HG02588 (cell line): ENCODE data around the gene MBOAT2.
"Not testable (repeated sequence)": the region's sequence is repeated elsewhere in the genome, so short reads cannot be mapped to it uniquely, and the experiment has no call there.

Experiments
- ATAC-seq: cut with Tn5 transposase; IDR thresholded peaks from one replicate; pipeline ENCODE4 v1.9.1; 2021; ENCODE audit warnings: mild to moderate bottlenecking, moderate library complexity; ENCODE audit not compliant: unreplicated experiment

Gene MBOAT2

DNA sequence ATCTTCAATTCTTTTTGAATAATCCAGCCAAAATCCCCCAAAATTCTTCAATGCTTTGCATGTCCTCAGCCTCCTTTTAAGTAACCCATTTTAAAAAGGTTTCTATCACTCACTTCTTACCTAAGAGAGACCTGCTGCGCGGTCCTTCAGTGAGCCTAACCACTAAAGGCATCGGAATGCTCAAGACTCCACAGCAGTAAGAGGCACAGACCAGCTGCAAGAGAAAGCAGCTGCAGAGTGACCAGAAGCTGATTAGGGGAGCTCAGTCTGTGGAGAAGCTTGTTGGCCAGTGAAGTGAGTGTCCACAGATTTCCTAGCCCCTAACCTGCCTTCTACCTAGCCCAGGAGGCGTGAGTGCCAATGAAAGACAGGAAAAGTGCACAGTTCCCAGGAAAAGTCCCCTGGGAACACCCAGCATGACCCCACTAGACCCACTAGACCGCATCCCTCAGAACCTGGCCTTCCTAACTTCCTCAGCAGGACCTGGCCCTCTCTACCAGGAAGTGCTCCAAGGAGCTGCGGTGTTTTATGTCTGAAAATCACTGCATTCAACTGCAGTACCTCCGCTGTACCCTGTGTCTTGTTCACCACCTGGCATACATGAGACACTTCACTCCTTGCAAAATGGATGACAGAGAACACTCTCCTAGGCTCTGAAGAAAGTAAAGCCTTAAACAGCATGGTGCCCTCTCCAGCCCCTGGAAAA lies 10.1 kb downstream of the MBOAT2 start:
- no peak for ATAC-seq

DNA sequence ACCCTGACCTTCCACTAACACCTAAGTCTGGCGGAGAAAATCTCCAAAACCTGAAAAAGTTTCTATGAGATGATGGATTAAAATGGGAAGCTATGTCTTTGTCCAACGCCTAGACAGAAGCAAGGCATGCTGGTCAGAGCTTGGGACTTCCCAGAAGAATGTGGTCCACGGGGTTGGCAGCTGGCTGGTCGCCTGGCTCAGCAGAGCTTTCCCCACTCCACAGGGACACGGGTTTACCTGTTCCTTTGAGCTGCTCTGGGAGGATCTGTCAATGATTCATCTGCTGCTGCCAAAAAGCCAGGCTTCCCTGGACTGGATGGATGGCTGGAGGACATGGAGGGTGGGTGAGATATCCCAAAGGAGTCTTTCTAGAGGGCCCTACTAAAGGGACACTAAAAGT lies 10.8 kb downstream of the MBOAT2 start:
- ATAC-seq, result no peak

DNA sequence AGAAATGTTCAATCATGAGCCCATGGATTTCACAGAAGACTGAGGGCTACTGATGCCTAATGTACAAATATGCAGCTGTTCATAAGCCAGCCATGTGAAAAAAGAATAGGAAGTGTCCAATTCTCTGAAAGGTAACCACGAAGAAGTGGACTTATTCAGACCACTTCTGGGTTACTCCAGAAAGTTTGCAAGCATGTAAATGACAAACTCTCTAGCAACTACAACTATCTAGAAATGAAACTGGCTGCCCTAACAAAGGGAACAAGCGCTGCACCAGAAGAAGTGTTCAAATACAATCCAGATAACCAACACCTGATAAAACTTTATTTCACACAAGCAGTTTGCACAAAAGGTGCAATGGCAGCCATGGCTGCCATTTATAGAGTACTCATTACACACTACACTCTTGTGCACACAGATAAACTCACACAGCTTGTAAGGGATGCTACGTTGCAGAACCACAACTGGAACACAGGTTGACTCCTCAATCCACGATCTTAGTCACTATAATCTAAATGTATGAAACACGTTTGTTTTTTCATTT lies 13.9 kb downstream of the MBOAT2 start:
- no peak for ATAC-seq

DNA sequence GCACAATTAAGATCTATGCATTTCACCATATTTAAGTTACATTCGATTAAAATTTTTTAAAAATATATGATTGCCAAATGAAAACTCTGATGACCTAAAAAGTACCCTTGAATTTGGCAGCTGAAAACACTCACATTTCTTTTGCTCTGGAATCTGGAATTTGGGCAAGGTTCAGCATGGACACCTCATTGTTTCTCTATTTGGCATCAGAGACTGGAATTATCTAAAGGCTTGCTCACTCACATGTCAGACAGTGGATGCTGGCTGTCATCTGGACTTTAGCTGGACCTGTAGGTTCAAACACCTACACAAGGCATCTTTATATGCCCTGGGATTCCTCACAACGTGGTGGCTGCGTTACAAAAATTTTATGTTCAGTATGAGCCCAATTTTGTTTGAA lies 16.1 kb downstream of the MBOAT2 start:
- no peak for ATAC-seq

DNA sequence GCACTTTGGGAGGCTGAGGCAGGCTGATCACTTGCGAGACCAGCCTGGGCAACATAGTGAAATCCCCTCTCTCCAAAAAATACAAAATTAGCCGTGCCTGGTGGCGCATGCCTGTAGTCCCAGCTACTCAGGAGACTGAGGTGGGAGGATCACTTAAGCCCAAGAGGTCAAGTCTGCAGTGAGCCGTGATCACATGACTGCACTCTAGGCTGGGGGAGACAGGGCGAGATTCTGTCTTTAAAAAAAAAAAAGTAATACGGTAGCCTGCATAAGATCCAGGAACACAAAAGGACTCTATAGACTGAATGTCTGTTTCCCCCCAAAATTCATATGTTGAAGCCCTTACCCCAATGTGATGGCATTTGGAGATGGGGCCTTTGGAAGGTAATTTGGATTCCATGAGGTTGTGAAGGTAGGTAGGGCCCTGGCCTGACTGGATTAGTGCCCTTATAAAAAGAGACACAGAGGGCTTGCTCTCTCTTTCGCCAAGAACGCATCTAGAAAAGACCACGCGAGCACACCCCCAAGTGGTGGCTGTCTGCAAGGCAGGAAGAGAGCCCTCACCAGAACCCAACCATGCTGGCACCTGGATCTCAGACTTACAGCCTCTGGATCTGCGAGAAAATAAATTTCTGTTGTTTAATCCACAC lies 17.0 kb downstream of the MBOAT2 start:
- no peak for ATAC-seq

DNA sequence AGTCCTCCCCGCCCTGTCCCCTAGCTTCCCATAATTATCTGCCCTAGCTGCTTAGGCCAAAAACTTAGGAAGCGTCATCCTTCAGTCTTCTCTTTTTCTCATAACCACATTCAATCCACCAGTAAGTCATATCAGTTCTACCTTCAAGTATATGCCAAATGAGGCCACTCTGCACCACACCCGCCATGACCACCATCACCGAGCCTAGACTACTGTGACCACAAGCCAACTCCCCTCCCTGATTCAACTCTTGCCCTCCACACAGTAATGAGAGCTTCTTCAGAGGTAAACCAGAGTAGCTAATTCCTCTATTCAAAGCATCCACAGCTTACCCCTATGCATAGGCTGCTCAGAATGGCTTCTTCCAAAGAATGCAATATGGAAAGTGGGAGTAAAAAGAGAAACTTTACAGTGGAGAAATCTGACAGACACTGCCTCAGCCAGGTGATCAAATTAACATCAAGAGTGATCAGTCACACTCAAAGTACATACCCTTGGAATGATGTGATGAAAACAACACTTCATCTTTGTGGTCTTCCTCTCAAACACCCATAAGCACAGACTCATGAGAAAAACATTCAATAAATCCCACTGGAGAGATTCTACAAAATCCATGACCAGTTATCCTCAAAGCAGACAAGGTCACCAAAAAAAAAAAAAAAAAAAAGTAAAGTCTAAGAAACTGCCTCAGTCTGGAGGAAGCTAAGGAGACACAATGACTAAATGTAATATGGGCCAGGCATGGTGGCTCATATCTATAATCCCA lies 17.7 kb downstream of the MBOAT2 start:
- ATAC-seq, result no peak

DNA sequence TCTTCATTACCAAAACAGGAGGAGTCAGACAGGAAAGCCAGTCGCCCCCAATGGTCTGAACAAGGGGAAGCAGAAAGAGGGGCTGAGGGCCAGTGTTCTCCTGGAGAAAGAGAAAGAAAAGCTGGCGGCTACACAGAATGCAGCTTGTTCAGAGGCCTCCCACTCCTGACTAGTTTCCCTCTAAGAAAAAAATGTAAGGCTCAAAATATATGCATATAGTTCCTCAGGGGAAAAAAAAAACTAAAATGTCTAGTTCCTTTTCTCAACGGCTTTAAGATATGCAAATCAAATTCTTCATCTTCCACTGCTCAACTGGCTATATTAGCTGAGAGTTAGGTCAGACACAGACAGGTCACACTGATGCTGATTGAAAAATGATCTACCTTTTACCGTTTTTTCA lies 18.6 kb downstream of the MBOAT2 start:
- no peak for ATAC-seq

DNA sequence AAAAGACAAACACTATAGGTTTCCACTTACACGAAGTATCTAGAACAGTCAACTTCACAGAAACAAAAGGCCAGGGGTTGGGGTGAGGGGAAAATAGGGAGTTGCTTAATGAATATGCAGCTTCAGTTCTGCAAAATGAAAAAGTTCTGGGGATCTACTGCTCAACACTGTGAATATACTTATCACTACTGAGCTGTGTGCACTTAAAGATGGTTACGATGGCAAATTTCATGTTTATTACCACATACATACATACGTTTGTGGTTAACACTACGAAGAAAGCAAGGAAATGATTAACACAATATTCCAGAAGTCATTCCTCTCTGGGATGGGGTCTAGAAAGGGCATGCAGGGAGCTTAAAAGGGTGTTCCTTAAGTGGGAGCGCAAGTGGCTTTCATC lies 19.3 kb downstream of the MBOAT2 start:
- ATAC-seq, result no peak

DNA sequence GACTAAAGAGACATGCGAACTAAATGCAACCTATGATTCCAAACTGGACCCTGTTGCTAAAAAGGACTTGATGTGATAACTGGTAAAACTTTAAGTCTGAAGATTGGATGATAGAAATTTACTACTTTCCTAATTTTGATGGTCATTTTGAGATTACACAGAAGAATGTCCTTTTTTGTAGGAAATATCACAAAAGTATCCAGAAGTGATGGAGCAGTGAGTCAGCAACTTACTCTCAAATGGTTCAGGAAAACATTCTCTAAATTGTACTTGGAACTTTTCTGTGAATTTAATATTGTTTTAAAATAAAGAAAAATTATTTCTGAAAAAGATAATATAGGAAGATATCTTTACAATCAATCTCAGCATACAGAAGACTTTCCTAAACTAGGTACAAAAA lies 19.9 kb downstream of the MBOAT2 start:
- no peak for ATAC-seq

DNA sequence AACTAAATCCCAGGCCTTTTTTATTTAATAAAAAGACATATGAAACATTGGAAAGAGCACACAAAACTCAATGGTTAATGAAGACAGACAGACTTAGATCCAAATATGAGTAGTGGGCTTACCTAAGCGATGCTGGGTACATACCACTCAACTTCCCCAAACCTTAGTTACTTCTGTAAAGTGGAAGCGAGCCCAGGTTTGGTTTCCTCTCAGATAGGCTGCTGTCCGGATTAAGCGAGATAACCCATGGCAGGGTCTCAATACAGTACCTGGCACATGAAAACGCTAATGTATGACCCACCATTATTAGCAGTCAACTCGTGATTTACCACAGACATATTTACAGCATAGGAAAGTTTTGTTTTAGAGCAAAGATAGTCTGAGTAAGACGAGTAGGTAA lies 21.6 kb downstream of the MBOAT2 start:
- ATAC-seq, result no peak

DNA sequence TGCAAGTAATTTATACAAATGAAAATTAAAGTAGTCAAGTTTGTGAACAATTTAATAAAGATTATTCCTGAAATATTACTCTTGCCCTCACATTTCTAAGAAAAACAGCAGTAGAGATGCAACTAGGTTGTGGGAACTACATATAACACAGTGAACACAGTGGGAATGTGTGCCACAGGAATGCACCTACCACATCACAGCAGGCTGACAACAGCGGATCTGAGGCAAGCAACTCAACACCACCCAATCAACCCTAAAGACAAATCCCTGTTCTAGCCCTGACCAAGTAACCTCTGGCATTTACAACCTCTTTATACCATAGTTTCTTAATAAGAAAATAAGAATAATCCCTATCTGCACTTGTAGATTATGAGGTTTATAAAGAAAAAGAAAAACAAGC lies 23.4 kb downstream of the MBOAT2 start:
- ATAC-seq, result no peak

DNA sequence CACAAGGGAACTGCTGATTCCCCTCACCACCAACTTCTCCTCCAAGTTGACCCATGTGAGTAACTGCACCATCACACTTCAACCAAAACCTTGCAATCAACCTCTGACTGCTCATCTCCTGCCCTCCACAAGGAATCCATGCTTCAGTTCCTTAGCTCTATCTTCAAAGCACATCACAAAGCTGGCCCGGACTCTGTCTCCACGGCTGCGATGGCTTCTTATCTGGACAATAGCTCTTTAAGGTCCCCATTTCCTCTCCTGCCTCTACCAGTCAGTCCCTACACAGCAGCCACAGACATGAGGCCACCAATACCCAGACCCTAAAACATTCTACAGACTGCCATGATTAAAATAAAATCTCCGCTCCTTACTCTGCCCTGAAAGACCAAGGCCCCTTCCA lies 25.7 kb downstream of the MBOAT2 start:
- ATAC-seq, result no peak

DNA sequence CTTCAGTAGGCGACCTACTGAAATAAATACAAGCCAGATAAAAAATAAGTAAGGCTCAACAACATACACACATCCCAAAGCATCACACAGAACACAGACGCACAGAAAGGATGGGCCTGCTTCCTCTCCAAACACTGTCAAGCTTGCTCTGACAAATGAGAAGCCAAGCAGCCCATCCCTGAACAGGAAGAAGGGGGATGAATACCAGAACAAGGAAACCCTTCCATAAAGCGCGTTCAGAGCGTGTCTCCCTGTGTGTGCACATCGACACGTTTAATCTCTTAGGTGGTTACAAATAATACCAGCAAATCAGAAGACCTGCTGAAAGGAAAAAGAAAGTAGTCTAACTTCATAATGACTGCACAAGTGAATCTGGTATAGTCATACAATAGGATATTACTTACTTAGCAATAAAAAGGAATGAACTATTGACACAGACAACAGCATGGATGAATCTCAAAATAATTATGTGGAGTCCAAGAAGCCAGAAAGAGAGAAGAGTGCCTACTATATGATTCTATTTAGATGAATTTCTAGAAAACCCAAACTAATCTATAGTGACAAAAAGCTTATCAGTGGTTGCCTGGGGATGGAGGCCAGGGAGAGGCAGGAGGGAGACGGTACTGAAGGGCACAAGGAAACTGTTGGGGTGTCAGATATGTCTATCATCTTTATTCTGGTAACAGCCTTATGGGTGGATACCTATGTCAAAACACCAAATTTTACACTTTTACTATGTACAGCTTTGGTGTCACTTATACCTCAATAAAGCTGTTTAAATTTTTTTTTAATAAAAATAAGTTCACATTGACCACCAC lies 26.8 kb downstream of the MBOAT2 start:
- no peak for ATAC-seq

DNA sequence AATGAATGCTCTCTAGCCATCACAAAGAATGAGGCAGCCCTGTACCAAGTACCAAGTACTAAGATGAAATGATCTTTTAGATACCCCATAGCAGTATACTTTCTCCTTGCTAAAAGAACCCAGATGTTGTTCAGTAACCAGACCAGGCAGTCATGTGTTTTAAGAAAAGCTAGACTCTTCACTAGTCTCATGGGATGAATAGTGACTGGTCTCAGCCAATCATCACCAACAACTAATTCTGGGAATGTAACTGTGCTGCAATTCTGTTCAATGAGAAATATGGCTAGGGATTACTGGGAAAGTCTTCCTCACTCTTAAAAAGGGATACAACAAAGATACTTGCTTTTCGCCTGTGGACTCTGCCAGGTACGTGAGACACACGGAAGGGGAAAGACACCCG lies 29.5 kb downstream of the MBOAT2 start:
- no peak for ATAC-seq

DNA sequence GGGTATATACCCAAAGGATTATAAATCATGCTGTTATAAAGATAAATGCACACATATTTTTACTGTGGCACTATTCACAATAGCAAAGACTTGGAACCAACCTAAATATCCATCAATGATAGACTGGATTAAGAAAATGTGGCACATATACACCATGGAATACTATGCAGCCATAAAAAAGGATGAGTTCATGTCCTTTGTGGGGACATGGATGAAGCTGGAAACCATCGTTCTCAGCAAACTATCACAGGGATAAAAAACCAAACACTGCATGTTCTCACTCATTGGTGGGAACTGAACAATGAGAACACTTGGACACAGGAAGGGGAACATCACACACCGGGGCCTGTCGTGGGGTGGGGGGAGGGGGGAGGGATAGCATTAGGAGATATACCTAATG lies 30.5 kb downstream of the MBOAT2 start:
- ATAC-seq, result not testable (repeated sequence)

DNA sequence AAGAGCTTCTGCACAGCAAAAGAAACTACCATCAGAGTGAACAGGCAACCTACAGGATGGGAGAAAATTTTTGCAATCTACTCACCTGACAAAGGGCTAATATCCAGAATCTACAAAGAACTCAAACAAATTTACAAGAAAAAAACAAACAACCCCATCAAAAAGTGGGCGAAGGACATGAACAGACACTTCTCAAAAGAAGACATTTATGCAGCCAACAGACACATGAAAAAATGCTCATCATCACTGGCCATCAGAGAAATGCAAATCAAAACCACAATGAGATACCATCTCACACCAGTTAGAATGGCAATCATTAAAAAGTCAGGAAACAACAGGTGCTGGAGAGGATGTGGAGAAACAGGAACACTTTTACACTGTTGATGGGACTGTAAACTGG lies 30.9 kb downstream of the MBOAT2 start:
- not testable (repeated sequence) for ATAC-seq

DNA sequence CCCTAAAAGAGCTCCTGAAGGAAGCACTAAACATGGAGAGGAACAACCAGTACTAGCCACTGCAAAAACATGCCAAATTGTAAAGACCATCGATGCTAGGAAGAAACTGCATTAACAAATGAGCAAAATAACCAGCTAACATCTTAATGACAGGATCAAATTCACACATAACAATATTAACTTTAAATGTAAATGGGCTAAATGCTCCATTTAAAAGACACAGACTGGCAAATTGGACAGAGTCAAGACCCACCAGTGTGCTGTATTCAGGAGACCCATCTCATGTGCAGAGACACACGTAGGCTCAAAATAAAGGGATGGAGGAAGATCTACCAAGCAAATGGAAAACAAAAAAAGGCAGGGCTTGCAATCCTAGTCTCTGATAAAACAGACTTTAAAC lies 34.1 kb downstream of the MBOAT2 start:
- ATAC-seq, result not testable (repeated sequence)

DNA sequence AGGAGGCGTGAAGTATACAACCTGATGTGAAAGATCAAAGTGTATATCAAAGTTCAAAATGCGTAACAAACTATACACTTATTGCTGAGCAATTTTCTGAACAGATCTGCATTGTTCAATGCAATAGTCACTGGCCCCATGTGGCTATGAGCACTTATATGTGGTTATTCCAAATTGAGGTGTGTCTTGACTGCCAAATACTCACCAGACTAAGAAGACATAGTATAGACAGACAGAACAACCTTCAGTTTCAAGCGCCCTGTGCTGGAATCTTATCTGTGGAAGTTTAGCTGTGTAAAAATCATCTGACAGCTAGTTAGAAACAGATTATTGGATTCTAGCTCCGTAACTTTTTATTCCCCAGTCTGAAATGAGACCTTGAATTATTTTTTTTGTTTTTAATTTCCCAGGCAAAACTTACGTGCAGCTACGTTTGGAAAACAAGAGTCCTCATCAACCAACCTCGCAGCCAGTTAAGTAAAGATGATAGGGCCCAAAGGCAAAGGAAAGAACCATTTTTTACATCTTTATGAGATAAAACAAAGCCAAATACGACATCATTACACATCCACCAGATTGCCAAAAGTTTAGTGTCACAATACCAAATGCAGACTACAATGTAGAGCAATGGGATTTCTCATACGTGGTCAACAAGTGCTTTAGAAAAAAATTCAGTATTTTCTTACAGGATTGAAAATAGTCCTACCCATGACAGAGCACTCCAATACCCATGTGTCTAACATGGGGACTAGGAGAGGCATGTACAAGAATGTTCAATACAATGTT lies 37.2 kb downstream of the MBOAT2 start:
- no peak for ATAC-seq

DNA sequence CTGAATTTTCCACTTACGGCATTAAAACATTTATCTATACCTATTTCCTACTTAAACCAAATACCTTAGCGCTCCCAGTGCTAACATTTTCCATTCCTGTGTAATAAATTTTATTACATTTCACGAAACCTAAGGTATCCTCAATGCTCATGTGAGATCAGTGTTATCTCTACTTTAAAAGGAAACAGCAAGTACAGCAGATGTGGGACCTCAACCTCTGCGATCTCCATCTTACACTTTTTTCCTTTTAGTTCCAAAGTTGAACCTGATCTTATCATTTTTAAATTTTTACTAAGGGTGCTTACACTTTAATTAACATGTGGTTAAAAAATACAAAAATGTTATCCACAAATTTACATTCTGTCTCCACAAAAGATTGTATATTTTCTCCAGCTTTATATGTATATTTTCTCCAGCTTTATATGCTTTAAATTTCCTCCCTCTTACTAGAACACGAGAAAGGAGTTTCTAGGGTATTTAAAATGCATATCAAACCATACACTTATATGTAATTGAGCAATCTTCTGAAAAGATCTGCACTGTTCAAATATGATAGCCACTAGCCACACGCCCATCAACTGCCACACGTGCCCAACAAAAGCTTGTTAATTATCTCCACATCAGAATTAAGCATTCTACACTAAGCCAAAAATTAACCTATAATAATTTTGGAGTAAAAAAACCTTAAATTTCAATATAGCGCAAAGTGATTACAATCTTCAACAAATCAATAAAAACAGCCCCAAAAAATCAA lies 38.1 kb downstream of the MBOAT2 start:
- no peak for ATAC-seq
